IPS-15b (cell line): ENCODE measurements around the gene FGF5.
"Not testable (repeated sequence)": the region's sequence is repeated elsewhere in the genome, so short reads cannot be mapped to it uniquely, and the experiment has no call there.

Source experiments
- H3K27me3 ChIP-seq: one replicate; pipeline ENCODE4 v1.6.1; 2013; ENCODE audit warnings: low read length; ENCODE audit not compliant: control insufficient read depth, insufficient read depth
- H3K36me3 ChIP-seq: one replicate; pipeline ENCODE4 v1.6.1; 2013; ENCODE audit warnings: low read length; ENCODE audit not compliant: control insufficient read depth, insufficient read depth
- H3K4me1 ChIP-seq: one replicate; pipeline ENCODE4 v1.6.1; 2013; ENCODE audit warnings: mild to moderate bottlenecking, low read length; ENCODE audit not compliant: control insufficient read depth, insufficient read depth
- H3K4me3 ChIP-seq: one replicate; pipeline ENCODE4 v1.5.1; 2013; ENCODE audit warnings: low read depth, low read length
- H3K9ac ChIP-seq: one replicate; pipeline ENCODE4 v1.6.1; 2013; ENCODE audit warnings: low read depth, mild to moderate bottlenecking, low read length
- H3K9me3 ChIP-seq: one replicate; pipeline ENCODE4 v1.6.1; 2013; ENCODE audit warnings: mild to moderate bottlenecking, low read length; ENCODE audit not compliant: control insufficient read depth, insufficient read depth

FGF5 gene

DNA sequence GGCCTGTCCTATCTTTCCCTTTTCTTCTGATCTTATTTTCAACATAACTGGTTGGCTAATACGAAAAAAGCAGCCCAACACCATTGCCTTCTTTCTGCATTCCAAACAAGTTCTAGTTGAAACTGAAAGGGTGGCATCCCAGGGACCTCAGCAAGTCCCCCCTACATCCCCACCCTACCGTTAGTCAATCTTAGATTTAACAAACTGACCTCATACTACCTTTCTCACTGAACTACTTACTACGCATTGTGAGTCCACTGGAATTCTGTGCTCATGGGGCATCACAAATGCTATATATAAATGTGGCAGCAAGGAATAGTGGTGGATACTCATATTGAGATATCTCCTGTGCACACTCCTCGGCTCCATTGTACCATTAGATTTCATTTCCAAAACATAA, 33.1 kb upstream of the FGF5 start:
- H3K36me3 ChIP-seq = no peaks in the 10 kb centered on the region
- no peak overlapping the region for H3K4me3 ChIP-seq
- H3K9ac ChIP-seq = no peak overlapping the region
- H3K4me1 ChIP-seq = no peaks in the 10 kb centered on the region
- H3K27me3 ChIP-seq = peaks cover 1% of the 10 kb centered on the region
- no peaks in the 10 kb centered on the region for H3K9me3 ChIP-seq

DNA sequence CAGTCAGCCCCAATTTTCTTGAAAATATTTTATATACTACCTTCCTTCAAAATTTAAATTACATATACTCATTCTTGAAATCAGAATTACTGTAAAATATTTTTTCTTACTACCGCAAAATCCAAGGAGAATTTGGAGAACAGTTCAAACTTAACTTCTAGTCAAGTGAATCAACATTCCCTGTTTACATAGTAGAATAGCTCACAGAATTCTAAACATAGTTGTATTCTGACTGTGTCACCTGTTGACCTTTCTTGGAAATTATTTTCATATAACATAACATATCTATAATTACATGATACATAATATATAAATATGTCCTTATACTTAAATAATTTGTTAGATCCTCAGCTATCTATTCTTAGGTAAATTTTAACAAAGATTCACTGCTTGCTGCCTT, 31.0 kb upstream of the FGF5 start:
- Histone ChIP-seq H3K4me1 (no peaks in the 10 kb centered on the region), H3K9ac (no peak overlapping the region), H3K9me3 (no peaks in the 10 kb centered on the region), H3K27me3 (peaks cover 8% of the 10 kb centered on the region), H3K4me3 (no peak overlapping the region), H3K36me3 (no peaks in the 10 kb centered on the region)

DNA sequence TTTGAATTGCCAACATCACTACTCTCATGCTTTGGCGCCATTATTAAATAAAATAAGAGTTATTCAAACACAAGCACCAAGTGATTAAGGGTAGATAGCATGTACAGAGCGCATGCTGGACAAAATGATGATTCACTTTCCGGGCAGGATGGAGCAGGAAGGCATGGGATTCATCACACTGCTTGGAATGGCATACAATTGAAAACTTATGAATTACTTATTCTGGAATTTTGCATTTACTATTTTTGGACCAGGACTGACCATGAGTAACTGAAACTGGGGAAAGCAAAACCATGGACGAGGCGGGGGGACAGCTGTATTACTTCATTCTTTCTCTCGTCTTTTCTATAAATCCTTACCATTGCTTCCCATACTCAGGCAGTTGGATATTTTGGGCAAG, 28.5 kb upstream of the FGF5 start:
- H3K36me3 ChIP-seq = no peaks in the 10 kb centered on the region
- H3K9me3 ChIP-seq = no peaks in the 10 kb centered on the region
- H3K4me3 ChIP-seq = no peak overlapping the region
- peaks cover 8% of the 10 kb centered on the region for H3K27me3 ChIP-seq
- H3K4me1 ChIP-seq = no peaks in the 10 kb centered on the region
- no peak overlapping the region for H3K9ac ChIP-seq

- Histone ChIP-seq H3K4me1 (no peaks in the 10 kb centered on the region), H3K9me3 (no peaks in the 10 kb centered on the region), H3K9ac (no peak overlapping the region), H3K36me3 (no peaks in the 10 kb centered on the region), H3K27me3 (peaks cover 8% of the 10 kb centered on the region), H3K4me3 (no peak overlapping the region)
Observed at GRCh38 chr4:80239480-80240150, 26.8 kb upstream of the FGF5 start.

- Histone ChIP-seq H3K4me1 (no peaks in the 10 kb centered on the region), H3K27me3 (peaks cover 8% of the 10 kb centered on the region), H3K4me3 (no peak overlapping the region)
Observed at GRCh38 chr4:80240976-80241375, 25.5 kb upstream of the FGF5 start.

DNA sequence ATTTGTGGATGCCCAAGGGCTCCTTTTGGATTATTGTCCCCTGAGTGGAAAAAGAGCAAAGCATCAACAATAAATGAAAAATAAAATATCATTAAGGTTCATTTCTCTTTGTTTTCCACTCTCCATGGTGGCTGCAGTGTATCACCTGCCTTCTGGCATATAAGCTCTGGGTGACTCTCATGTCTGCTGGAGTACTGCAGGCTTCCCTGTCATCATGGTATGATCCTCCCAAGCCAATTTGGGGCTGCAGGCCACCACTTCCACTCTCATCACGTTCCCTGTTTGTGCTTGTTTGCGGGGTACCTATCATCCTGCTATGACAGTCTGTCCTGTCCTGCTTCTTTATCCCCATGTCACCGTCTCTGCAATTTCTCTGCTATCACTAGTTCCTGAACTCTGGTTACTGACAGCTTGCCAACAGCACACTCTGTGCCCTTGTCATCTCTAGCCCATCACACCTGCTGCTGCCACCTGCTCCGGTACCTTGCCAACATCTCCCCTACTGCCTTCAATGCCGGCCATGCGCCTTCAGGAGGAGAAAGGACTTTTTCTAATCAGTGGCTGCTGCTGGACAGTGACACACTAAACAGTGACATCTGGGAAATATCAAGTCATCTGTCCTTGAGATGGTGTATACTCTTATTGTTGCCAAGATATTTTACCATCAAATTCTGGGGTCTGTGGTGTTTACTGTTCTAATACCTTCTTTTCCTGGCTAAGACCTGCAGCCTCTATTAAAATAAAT, 23.0 kb upstream of the FGF5 start:
- Histone ChIP-seq H3K27me3 (peaks cover 6% of the 10 kb centered on the region), H3K4me3 (no peak overlapping the region), H3K36me3 (no peaks in the 10 kb centered on the region), H3K4me1 (no peaks in the 10 kb centered on the region), H3K9ac (no peak overlapping the region), H3K9me3 (no peaks in the 10 kb centered on the region)

More at GRCh38 chr4:80240976-80241375, 25.5 kb upstream of the FGF5 start:
- Histone ChIP-seq H3K36me3 (no peaks in the 10 kb centered on the region), H3K9me3 (no peaks in the 10 kb centered on the region), H3K9ac (no peak overlapping the region)

DNA sequence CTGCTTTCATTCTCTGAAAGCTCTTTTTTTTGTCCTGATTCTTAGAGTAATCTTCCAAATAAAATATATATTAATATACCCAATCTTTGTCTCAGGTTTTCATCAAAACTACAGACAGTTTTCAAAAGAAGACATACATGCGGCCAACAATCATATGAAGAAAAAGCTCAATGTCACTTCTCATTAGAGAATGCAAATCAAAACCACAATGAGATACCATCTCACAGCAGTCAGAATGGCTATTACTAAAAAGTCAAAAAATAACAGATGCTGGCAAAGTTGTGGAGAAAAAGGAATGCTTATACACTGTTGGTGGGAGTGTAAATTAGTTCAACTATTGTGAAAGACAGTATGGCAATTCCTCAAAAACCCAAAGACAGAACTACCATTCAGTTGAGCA, 19.0 kb upstream of the FGF5 start:
- not testable (repeated sequence) for H3K27me3 ChIP-seq, H3K9ac ChIP-seq, H3K4me3 ChIP-seq, H3K4me1 ChIP-seq, H3K36me3 ChIP-seq, H3K9me3 ChIP-seq

DNA sequence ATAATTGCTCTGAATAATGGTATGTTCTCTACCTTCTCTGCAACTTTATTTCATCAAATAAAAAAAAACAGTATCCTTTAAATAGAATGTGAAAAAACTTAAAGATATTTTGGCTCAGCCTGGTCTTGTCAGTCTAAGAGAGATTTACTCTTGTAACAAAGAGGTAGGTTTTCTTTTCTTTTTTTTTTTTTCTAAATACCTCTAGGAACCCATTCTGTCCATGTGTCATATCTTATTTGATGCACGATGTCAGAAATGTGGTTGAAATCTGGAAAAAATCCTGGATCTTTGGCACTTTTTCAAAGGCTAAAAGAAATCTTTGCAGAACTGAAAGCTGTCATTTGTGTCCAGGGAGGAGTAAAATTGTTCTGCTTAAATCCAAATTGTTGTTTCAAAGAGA, 17.3 kb upstream of the FGF5 start:
- no peaks in the 10 kb centered on the region for H3K36me3 ChIP-seq
- H3K4me1 ChIP-seq = no peaks in the 10 kb centered on the region
- H3K9me3 ChIP-seq = no peaks in the 10 kb centered on the region
- H3K9ac ChIP-seq = no peak overlapping the region
- H3K27me3 ChIP-seq = no peaks in the 10 kb centered on the region
- H3K4me3 ChIP-seq = no peak overlapping the region

GRCh38 chr4:80252427-80252826, 14.0 kb upstream of the FGF5 start:
- Histone ChIP-seq H3K4me1 (no peaks in the 10 kb centered on the region), H3K9me3 (no peaks in the 10 kb centered on the region), H3K4me3 (no peak overlapping the region), H3K9ac (no peak overlapping the region), H3K27me3 (peaks cover 20% of the 10 kb centered on the region), H3K36me3 (no peaks in the 10 kb centered on the region)

GRCh38 chr4:80252953-80253352, 13.5 kb upstream of the FGF5 start:
- Histone ChIP-seq H3K36me3 (no peaks in the 10 kb centered on the region), H3K27me3 (peaks cover 24% of the 10 kb centered on the region), H3K9me3 (no peaks in the 10 kb centered on the region), H3K9ac (no peak overlapping the region), H3K4me3 (no peak overlapping the region), H3K4me1 (no peaks in the 10 kb centered on the region)

- Histone ChIP-seq H3K9ac (no peak overlapping the region), H3K4me1 (no peaks in the 10 kb centered on the region), H3K4me3 (no peak overlapping the region), H3K27me3 (peaks cover 28% of the 10 kb centered on the region), H3K36me3 (no peaks in the 10 kb centered on the region), H3K9me3 (no peaks in the 10 kb centered on the region)
Observed at GRCh38 chr4:80253510-80253909, 13.0 kb upstream of the FGF5 start.

- no peaks in the 10 kb centered on the region for H3K36me3 ChIP-seq
- H3K4me3 ChIP-seq = no peak overlapping the region
- H3K27me3 ChIP-seq = peaks cover 34% of the 10 kb centered on the region
- H3K9ac ChIP-seq = no peak overlapping the region
- H3K9me3 ChIP-seq = no peaks in the 10 kb centered on the region
- no peaks in the 10 kb centered on the region for H3K4me1 ChIP-seq
Observed at GRCh38 chr4:80254114-80254513, 12.3 kb upstream of the FGF5 start.
